Right atrium auricular region (tissue), 2 donors: ENCODE results near the gene CPA1. TPM values are rescaled to one million over a fixed set of nuclear protein-coding genes. Genes with fewer than 3 reads are reported as not detected.
A peak's percentile ranks its signal among the peaks of the same experiment; 100 is the strongest.

ENCODE experiments used
- DNase-seq: peaks from one replicate; pipeline ENCODE4 v3.0.0-alpha.2; 2019; ENCODE audit warnings: low spot score
- H3K27ac ChIP-seq, 2 donors: fragments of 200-600 bp; sonication (generic); 1 replicate in 1 of 2; 2 replicates in 1 of 2; pipeline ENCODE4 v1.5.1; 2016 to 2019
- H3K27me3 ChIP-seq, 2 donors: fragments of 200-600 bp; sonication (generic); one replicate each; pipeline versions ENCODE4 v1.5.1 to v1.6.0; 2017 to 2019
- H3K36me3 ChIP-seq: fragments of 200-600 bp; sonication (generic); one replicate; pipeline ENCODE4 v1.5.1; 2016
- H3K4me1 ChIP-seq, 2 donors: fragments of 200-600 bp; sonication (generic); one replicate each; pipeline versions ENCODE4 v1.5.1 to v1.6.0; 2017 to 2019
- H3K4me3 ChIP-seq, 2 donors: fragments of 200-600 bp; sonication (generic); 1 replicate in 1 of 2; 2 replicates in 1 of 2; pipeline ENCODE4 v1.5.1; 2017 to 2019; ENCODE audit warnings: mild to moderate bottlenecking in 1 of 2, moderate library complexity in 1 of 2
- H3K9me3 ChIP-seq, 2 donors: fragments of 200-600 bp; sonication (generic); one replicate each; pipeline ENCODE4 v1.5.1; 2019
- CTCF ChIP-seq, 2 donors: fragments of 200-600 bp; sonication (generic); IDR thresholded peaks; one replicate each; pipeline ENCODE4 v1.5.1; 2019; ENCODE audit warnings: antibody characterized with exemption in 2 of 2
- total RNA-seq, 2 donors: library from RNA; depleted of rRNA; stranded (reverse); fragments of >200 nt; gene quantifications; one replicate each; pipeline ENCODE4 v1.1.0, GENCODE V29; 2016

Gene CPA1
- total RNA-seq, 2 donors from 2014 or later, result not detected

GRCh38 chr7:130380861-130381455, 664 bp downstream of the CPA1 start:
- no peaks in the 10 kb centered on the region for H3K27me3 ChIP-seq
- no peak overlapping the region for H3K27ac ChIP-seq
- no peak overlapping the region for H3K4me3 ChIP-seq
- no peak for DNase-seq
- no peaks in the 10 kb centered on the region for H3K9me3 ChIP-seq
- H3K36me3 ChIP-seq, result no peaks in the 10 kb centered on the region
- peaks cover 0 to 10% of the 10 kb centered on the region in 2 donors for H3K4me1 ChIP-seq
- no peak for TF ChIP-seq CTCF (IDR thresholded peaks at IDR 0.05)

GRCh38 chr7:130381468-130382312, 1.4 kb downstream of the CPA1 start:
- TF ChIP-seq CTCF (IDR thresholded peaks at IDR 0.05), result no peak
- H3K36me3 ChIP-seq, result no peaks in the 10 kb centered on the region
- DNase-seq, result no peak

GRCh38 chr7:130383187-130383980, 3.1 kb downstream of the CPA1 start:
- Histone ChIP-seq H3K27me3 (no peaks in the 10 kb centered on the region), H3K4me3 (no peak overlapping the region), H3K36me3 (no peaks in the 10 kb centered on the region), H3K9me3 (no peaks in the 10 kb centered on the region), H3K27ac (no peak overlapping the region), H3K4me1 (peaks cover 0 to 10% of the 10 kb centered on the region in 2 donors)
- peak; percentile 38 for DNase-seq
- no peak for TF ChIP-seq CTCF (IDR thresholded peaks at IDR 0.05)

More at GRCh38 chr7:130381468-130382312, 1.4 kb downstream of the CPA1 start:
- Histone ChIP-seq H3K4me1 (peaks cover 0 to 10% of the 10 kb centered on the region in 2 donors), H3K27me3 (no peaks in the 10 kb centered on the region), H3K9me3 (no peaks in the 10 kb centered on the region), H3K4me3 (no peak overlapping the region), H3K27ac (no peak overlapping the region)

DNA sequence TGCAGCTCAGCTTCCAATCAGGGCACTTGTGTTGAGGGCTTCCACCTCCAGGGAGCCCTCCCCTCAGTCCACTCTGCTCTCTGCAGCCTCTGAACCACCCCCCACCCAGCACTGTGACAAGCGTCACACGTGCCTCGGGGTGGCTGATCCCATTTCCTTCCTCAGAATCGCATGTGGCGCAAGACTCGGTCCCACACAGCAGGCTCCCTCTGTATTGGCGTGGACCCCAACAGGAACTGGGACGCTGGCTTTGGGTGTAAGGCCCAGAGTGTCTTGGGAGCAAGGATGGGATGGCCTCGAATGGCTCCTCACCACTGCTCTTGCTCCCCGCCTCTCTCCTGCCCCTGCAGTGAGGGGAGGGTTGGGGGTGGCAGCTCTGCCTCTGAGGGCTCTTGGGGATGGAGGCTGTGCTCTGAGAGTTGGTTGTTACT, 4.1 kb downstream of the CPA1 start:
- Histone ChIP-seq H3K9me3 (no peaks in the 10 kb centered on the region), H3K27me3 (no peaks in the 10 kb centered on the region), H3K27ac (no peak overlapping the region), H3K36me3 (no peaks in the 10 kb centered on the region), H3K4me1 (peaks cover 0 to 10% of the 10 kb centered on the region in 2 donors), H3K4me3 (no peak overlapping the region)
- no peak for TF ChIP-seq CTCF (IDR thresholded peaks at IDR 0.05)
- DNase-seq, result peak; percentile 43

GRCh38 chr7:130384841-130385599, 4.7 kb downstream of the CPA1 start:
- no peak for TF ChIP-seq CTCF (IDR thresholded peaks at IDR 0.05)
- Histone ChIP-seq H3K4me1 (peaks cover 0 to 5% of the 10 kb centered on the region in 2 donors), H3K4me3 (no peak overlapping the region), H3K36me3 (no peaks in the 10 kb centered on the region), H3K27me3 (no peaks in the 10 kb centered on the region), H3K27ac (no peak overlapping the region), H3K9me3 (no peaks in the 10 kb centered on the region)
- peak; percentile 51 for DNase-seq
